Caki2 (cell line): ENCODE results near the gene PMIS2. TPM values are rescaled to one million over a fixed set of nuclear protein-coding genes. Genes with fewer than 3 reads are reported as not detected.

ENCODE experiments used
- DNase-seq: peaks from one replicate; pipeline ENCODE4 v3.0.0-alpha.2; 2015; ENCODE audit warnings: low read depth
- in situ Hi-C: cut with HindIII; loops from 2 replicates; pipeline ENCODE4 v1.10.0; 2016; ENCODE audit warnings: low sequenced_read_pairs, low pct_unique_long_range_greater_than_20kb, mixed read lengths
- total RNA-seq: library from RNA; depleted of rRNA; stranded (reverse); fragments of >200 nt; shearing (Covaris generic); gene quantifications from 2 replicates; pipeline ENCODE4 v1.2.3, GENCODE V29; 2014; ENCODE audit warnings: low replicate concordance; rRNA removed

Gene PMIS2
- not detected in 2 replicates for total RNA-seq

DNA sequence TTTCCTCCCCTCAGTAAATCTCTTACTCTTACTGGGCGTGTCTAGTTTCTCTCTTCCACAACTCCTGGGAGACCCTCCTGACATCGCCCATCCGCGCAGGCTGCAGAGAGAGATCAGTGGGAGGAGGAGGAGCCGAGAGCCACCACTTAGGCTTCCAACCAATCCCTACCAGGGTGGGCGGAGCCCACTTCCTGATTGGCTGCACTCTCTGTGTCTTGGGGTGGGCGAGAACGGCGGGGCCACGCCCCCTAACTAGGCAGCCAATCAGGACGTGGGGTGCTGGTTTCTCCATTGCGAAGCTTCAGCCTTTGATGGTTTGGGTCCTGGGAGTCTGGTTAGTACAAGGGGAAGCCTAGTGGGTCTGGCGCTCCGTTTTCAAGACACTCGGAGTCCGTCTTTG is at the start of gene PMIS2:
TSS of gene PMIS2 (plus strand) at position 326 of the 400 bp plus-strand sequence. CDS start 87 bp downstream, outside the sequence.
- DNase-seq = peak; percentile 9
- in situ Hi-C loops = no loop called here

DNA sequence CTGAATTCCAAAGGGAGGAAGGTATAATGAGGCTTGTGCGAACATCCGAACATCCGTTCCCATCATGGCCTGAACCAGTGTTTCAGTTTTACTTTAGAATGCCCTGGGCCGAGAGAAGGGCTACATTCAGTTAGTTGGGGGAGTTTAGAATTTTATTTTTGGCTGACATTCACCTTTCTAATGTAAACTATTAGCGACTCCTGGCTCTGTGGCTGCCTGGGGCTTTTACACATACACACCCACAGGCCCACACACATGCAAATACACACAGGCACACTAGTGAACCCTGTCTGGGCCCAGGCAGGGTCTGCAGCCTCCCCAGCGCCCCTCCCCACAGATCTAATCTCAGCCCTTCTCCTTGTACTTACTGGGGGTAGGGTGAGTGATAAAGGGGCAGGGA is 46.7 kb upstream of the PMIS2 start:
- no peak for DNase-seq
- in situ Hi-C loops = no loop called here

DNA sequence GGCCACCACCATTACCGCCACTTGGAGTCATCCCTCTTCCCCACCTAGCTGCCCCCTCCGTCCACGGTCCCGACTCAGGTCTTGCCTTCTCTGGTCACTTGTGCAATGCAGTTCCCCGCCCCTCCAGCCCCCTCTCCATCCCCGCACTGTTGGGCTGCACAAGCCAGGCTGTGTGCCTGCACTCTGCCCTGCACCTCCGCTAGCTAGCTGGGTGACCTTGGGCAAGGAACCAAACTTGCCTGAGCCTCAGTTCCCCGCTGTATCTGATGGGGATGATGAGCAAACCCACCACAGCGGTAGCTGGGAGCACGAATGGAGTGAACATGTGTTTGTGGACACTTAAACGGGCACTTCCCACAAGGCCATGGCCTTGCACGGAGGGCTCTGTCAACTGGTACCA is 46.1 kb upstream of the PMIS2 start:
- in situ Hi-C loops = no loop called here
- DNase-seq = no peak

DNA sequence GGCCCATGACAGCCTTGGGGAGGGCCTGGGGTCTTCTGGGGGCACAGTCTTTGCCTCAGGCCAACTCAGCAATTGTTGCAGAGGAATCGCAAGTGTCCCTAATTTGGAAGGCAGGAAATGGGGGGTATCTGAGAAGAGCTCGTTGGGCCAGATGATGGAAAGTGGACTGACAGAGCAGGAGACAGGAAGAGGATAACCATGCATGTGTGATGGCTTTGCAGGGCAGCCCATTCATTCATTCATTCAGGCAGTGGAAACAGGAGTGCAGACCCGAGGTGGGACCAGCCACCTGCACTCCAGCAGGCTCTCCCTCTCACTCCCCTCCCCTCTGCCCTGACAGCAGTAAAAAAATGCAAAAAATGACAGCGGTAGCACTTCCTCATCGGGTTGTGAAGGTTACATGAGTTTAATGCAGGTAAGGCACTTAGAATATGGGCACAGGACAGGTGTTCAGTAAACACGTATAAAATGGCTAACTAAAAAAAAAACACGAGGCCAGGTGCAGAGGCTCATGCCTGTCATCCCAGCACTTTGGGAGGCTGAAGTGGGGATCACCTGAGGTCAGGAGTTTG is 45.5 kb upstream of the PMIS2 start:
- in situ Hi-C loops = no loop called here
- DNase-seq = no peak

DNA sequence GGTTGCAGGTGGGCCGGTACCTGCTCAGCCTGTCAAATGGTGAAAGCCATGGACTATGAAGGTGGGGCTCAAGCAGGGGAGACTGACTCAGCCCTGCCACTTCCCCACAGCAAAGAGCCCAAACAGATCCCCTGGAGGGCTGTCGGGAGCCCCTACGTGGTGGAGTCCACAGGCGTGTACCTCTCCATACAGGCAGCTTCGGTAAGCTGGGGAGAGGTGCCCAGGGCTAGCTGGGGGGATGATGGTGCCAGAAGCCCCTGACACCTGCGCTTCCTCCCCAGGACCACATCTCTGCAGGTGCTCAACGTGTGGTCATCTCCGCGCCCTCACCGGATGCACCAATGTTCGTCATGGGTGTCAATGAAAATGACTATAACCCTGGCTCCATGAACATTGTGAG is 43.8 kb upstream of the PMIS2 start:
- no peak for DNase-seq
- in situ Hi-C loops = no loop called here

DNA sequence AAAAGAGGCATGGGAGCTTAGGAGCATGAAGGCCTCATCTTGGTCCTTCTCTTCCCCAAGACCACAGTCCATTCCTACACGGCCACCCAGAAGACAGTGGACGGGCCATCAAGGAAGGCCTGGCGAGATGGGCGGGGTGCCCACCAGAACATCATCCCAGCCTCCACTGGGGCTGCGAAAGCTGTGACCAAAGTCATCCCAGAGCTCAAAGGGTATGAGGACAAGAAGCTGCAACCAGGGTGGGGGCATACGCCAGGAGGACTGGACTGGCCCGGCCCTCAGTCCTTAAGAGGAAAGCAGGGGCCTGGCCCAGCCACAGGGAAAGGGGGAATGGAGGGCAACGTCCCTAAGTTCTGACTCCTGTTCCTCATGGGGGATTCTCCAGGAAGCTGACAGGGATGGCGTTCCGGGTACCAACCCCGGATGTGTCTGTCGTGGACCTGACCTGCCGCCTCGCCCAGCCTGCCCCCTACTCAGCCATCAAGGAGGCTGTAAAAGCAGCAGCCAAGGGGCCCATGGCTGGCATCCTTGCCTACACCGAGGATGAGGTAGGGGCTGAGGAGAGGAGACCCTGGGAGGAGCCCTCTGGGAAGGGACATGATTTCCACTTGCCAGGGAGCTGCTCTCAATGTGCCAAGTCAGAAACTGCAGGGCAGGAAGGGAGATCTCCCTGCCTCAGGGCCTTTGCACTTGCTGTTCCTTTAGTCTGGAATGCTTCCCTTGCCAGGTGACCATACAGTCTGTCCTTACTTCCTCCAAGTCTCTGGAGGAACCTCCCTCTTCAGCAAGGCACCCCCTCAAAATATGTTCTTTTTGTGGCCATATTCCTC is 42.5 kb upstream of the PMIS2 start:
- in situ Hi-C loops = no loop called here

DNA sequence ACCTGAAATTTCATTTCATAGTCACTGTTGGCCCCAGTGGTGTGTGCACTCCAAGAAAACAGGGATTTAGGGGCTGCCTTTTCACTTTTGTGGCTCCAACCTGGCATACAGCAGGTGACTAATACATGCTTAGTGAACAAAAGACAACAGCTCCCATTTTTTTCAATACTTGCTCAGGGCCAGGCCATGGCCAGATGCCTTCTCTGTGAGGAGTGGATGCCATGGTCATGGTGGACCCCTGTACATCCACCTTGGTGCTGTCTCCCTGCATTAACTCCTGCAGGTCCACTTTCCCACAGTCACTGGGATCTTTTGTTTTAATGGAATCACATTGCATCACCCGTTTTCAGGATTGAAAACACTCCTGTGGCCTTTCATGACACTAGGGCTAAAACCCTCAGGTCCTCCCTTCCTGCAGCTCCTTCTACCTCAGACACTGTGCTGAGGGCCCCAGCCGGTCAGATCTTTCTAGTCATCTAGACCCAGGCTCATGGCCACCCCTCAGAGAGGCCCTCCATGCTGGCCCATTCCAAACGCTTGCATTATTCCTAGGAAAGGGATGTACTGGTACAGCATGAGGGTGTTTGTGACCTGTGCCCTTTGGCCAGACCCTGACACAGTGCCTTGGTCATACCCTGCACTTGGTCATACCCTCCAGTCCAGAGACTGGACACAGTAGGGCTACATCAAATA is 41.7 kb upstream of the PMIS2 start:
- in situ Hi-C loops = no loop called here
- DNase-seq = no peak

More for the DNA sequence above, 42.5 kb upstream of the PMIS2 start:
- no peak for DNase-seq

DNA sequence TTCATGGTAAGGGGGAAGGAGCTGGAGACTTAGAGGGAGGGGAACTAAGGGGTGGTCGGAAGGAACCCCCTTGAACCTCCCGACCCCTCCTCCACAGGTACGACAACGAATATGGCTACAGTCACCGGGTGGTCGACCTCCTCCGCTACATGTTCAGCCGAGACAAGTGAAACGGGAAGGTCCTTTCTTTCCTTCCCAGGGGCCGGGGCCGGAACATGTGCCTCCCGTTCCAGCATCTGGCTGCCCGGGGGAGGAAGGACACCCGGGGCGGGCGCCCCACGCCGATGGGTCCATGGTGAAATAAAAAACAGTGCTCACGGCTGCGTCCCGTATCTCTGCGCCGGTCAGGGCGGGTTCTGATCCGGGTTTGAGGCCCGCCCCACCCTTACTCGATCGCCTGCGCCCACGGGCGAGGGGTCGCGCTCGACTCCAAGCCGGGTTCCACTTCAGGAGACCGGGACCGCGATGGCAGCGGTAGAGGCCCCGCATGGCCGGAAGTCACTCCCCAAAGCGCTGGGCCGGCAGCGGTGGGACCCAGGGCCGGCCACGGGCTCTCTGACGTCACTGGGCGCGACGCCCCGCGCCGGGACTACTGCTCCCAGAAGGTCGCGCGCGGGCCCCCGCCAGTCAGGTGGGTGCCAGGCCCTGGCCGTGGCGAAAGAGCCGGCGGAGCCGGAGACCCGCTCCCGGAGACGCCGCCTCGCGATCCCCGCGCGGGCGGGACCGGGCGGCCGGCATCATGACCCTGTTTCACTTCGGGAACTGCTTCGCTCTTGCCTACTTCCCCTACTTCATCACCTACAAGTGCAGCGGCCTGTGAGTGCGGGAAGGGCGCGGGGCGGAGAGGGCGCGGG is 40.7 kb upstream of the PMIS2 start, which contains the start of gene TMEM147:
TSS of gene TMEM147 (plus strand) at position 626 of the 854 bp plus-strand sequence. CDS start at position 740, 114 bp downstream.
- in situ Hi-C loops = no loop called here
- DNase-seq = peak; percentile 85

DNA sequence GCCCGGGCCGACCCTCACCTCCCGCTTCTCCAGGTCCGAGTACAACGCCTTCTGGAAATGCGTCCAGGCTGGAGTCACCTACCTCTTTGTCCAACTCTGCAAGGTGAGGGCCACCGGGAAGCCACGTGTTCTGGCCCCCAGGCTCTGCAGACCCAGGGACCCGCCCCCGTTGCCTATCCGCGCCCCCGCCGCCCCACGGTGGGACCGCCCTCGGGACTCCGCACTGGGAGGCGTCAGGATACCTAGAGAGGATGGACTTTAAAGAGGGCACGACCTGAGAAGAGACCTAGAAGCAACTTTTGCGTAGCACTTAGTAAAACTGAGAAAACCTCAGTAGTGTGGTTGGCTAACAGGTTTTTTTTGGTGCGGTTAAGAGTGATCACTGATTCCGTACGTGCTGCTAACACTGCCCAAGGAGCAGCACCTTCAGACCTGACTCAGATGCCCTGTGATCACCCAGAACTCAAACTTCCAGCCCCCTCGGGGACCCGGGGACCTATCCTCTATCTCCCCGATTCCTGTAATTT is 40.1 kb upstream of the PMIS2 start:
- in situ Hi-C loops = no loop called here

DNA sequence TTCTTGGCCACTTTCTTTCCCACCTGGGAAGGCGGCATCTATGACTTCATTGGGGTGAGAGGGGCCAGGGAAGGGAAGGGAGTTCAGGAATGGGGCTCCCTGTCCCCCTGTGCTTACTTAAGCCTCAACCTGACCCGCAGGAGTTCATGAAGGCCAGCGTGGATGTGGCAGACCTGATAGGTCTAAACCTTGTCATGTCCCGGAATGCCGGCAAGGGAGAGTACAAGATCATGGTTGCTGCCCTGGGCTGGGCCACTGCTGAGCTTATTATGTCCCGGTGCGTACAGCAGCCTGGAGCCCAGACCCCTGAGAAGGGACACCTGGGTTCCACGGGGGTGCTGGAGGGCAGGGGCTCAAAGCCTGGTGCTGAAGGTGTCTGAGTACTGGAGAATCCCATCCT is 39.4 kb upstream of the PMIS2 start:
- in situ Hi-C loops = no loop called here
- DNase-seq = no peak

More for the DNA sequence above, 40.1 kb upstream of the PMIS2 start:
- no peak for DNase-seq

DNA sequence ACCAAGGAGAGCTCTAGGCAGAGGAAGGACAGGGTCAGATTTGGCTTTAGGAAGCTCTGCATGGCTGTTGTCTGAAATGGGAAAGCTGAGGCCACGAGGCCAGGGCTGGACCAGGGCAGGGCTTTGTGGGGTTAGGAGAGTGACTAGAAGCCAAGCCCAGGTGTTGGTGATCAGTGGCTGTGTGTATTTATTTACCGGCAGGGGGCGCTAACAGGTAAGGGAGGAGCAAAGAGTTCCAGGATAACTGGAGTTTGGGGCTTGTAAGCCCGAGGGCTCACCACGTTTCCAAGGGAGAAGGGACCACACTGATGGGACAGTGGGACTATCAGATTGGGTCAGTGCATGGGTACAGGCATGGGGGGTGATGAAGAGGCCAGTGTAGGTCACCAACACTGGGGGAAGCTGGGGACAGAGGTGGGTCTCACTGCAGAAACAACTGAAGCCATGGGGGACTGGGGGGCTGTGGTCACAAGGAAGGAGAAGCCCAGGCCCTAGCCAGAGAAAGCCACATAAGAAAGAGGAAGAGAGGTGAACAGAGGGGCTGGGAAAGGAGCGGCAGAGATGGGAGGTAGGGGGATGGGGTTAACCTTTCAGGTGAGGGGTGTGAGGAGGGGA is 36.7 kb upstream of the PMIS2 start:
- DNase-seq = peak; percentile 52
- in situ Hi-C loops = no loop called here

DNA sequence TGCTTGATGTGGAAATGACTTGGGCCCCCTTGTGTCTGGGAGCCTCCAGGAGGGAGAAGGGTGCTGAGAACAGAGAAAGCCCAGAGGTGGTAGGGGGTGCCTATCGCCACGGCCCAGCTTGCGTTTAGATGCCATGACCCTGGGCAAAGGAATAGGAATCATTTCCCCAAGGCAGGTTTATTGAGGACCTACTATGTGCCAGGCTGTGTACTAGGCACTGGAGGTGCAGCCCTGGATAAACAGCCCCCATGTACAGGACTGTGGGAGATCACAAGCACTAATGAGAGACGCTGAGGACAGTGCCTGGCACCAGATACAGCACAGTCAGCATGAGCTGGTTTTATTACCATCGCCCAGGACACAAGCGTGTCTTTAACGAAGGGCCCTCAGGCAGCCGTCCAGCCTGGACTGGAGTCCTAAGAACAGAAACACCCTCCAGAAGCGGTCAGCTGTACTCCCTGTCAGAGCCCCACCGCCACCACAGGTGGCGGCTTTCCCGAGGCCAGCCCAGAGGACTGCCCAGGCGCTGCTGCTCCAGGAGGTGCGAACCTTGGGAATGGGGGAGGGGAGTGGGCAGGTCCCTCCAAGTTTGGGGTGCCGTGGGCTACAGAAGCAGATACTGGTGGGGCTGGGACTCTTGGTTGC is 36.0 kb upstream of the PMIS2 start:
- DNase-seq = no peak
- in situ Hi-C loops = no loop called here

DNA sequence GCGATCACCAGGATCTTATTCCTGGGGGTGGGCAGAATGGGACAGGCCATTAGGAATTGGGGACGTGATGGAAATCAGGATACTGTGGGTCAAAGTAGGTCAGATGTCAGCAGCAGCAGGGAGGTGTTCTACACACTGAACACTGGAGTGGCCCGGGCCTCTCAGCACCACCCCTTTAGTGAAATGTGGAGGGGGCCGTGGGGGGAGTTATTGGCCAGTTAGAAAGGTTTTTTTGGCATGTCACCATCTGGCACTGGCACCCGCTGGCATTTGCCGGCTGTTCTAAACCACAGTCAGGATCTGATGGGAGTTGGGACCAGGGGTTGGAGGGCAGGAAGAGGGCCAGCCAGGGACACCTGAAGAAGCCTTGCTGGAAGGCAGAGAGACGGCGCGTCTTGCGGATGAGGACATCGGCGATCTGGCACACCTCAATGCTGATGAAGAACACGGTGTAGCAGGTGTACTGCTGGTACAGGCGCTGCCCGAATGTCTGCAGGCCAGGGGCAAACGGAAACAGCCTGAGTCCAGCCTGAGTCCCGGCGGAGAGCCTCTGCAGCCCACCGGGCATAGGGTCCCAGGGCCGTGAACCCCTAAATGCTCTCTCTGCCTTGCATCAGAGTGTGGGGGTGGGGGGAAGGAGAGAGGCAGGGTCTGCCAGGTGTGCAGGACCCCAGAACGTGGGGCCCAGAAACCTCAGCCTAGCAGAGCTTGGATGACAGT is 34.7 kb upstream of the PMIS2 start:
- no peak for DNase-seq
- in situ Hi-C loops = no loop called here

DNA sequence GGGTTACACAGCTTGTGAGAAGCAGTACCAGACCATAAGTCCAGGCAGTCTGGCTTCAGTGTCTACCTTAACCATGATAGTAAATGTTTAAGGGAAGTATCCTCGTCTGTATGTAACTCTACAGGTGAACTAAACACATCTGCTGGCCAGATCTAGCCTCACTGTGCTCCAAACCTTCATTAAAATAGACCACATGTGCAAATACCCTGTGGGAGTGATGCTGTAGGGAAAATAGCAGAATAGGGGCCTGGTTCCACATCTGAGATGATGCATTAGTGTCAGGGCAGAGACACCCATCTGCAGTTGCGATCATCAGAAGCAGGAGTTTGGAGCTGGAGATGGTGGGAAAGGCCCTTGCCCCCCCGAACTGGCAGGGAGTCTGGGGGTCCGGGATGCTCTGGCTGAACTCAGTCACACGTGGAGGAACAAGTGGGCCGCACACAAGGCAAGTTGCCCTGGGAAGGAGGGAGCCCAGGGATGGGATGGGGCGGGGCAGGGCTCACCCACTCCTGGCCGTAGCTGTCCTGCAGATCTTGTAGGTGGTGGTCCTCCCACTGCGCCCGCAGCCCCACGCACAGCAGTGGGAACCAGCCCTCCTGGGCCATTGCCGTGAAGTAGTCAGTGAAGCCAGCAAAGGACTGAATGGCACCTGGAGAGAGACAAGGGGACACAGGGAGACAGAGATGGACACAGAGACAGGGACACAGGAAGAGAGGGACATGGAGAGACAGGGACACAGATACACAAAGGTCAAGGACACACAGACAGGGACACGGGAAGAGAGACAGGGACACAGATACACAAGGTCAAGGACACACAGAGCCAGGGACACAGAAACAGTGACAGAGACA is 33.2 kb upstream of the PMIS2 start:
- in situ Hi-C loops = no loop called here
- no peak for DNase-seq

DNA sequence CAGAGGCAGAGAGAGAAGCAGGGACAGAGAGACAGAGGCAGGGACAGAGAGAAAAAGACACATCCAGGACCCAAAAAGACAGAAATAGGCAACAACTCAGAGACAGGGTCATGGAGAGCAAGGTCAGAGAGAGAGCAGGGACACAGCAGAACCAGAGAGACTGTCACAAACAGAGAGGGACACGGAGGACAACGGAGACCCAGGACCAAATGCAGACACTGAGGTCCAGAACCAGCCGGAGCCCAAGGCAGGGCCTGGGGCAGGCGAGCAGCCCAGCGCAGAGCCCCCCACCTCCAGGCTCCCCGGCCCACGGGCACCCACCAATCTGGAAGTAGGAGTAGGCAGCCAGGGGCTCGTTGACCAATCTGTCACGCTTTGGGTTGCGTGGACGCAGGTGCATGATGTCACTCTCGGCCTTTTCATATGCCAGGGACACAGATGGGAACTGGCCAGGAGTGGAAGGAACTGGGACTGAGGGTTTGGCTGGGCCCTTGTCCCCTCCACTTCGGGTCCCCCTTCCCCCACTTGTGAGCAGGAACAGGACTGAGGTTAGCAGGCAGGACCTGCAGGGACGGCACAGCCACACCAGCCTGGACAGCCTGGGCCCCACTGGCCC is 32.5 kb upstream of the PMIS2 start:
- DNase-seq = no peak
- in situ Hi-C loops = no loop called here
